HCT116 (cell line): Measurements from ENCODE around the gene ZNF33A. TPM values are rescaled to one million over a fixed set of nuclear protein-coding genes. Genes with fewer than 3 reads are reported as not detected.

Source experiments
- ATAC-seq: fragments of 200-7000 bp; cut with Tn5 transposase; 2 replicates; pipeline ENCODE4 v1.9.1; 2020; ENCODE audit warnings: mild to moderate bottlenecking, moderate library complexity
- BruUV-seq: library from RNA; stranded (reverse); fragments of 400-500 nt; replicated peaks from 2 replicates; lab custom pipeline; 2021; lab: Mats Ljungman, UMichigan
- CTCF ChIA-PET: fragments of 300-600 bp; sonication (Branson Sonifier 250); formaldehyde crosslinking; loops from one replicate; lab custom pipeline; 2021; ENCODE audit warnings: antibody characterized with exemption; lab: Charles Lee
- POLR2A ChIA-PET: fragments of 300-600, 350-600 bp; sonication (Branson Sonifier 250); formaldehyde crosslinking; loops from one replicate; lab custom pipeline; 2021; ENCODE audit warnings: antibody characterized with exemption; lab: Charles Lee
- RAD21 ChIA-PET, 2 experiments: fragments of 300-600 bp; sonication (Branson Sonifier 250); formaldehyde crosslinking; loops; one replicate each; lab custom pipeline; 2023; ENCODE audit warnings: low total read pairs in 2 of 2; ENCODE audit not compliant: uncharacterized antibody in 2 of 2, unreplicated experiment in 2 of 2, low non-redundant PET in 1 of 2; lab: Charles Lee
- DNase-seq: peaks from one replicate; pipeline ENCODE4 v3.0.0-alpha.2; 2010; ENCODE audit warnings: low read depth, low spot score
- H2AFZ ChIP-seq: fragments of 200-600 bp; shearing (Covaris generic), sonication (generic); 2 replicates; pipeline ENCODE4 v1.6.1; 2017; ENCODE audit warnings: low read depth, mixed run types, mixed read lengths, antibody characterized with exemption, low read length; ENCODE audit not compliant: poor library complexity, severe bottlenecking
- H3K27ac ChIP-seq: 2 replicates; pipeline ENCODE4 v1.5.1; 2012; ENCODE audit warnings: low read depth, low read length
- H3K27me3 ChIP-seq: fragments of 200-600 bp; sonication (generic); 2 replicates; pipeline ENCODE4 v1.6.1; 2016; ENCODE audit warnings: mixed run types, low read length, mixed read lengths; ENCODE audit not compliant: insufficient read depth
- H3K36me3 ChIP-seq, 2 experiments: fragments of 200-500 bp in 1 of 2; fragments of 200-600 bp in 1 of 2; sonication (Bioruptor generic) in 1 of 2; sonication (generic) in 1 of 2; 2 replicates each; pipeline versions ENCODE4 v1.5.1 to v1.6.1; 2014 to 2016; ENCODE audit warnings: low read length in 2 of 2, inconsistent platforms in 1 of 2, mixed read lengths in 1 of 2, mixed run types in 1 of 2; ENCODE audit not compliant: insufficient read depth in 2 of 2, control insufficient read depth in 1 of 2
- H3K4me1 ChIP-seq, 2 experiments: fragments of 200-600 bp in 1 of 2; sonication (generic) in 1 of 2; 2 replicates each; pipeline versions ENCODE4 v1.5.1 to v1.6.1; 2012 to 2017; ENCODE audit warnings: low read length in 2 of 2, inconsistent platforms in 1 of 2, mild to moderate bottlenecking in 1 of 2, mixed read lengths in 1 of 2, mixed run types in 1 of 2, moderate library complexity in 1 of 2; ENCODE audit not compliant: insufficient read depth in 2 of 2, control insufficient read depth in 1 of 2
- H3K4me2 ChIP-seq: fragments of 200-600 bp; sonication (generic); 2 replicates; pipeline ENCODE4 v1.6.1; 2017; ENCODE audit warnings: mixed run types, low read length, mixed read lengths
- H3K4me3 ChIP-seq, 2 experiments: fragments of 200-600 bp in 1 of 2; sonication (generic) in 1 of 2; replicated peaks in 1 of 2; 2 replicates each; pipeline ENCODE4 v1.5.1; 2011 to 2016; ENCODE audit warnings: low read length in 2 of 2, control low read depth in 1 of 2, low read depth in 1 of 2, mild to moderate bottlenecking in 1 of 2, mixed read lengths in 1 of 2, mixed run types in 1 of 2
- H3K79me2 ChIP-seq: fragments of 200-600 bp; sonication (generic); 2 replicates; pipeline ENCODE4 v1.6.1; 2017; ENCODE audit warnings: mild to moderate bottlenecking, mixed run types, low read length, moderate library complexity, mixed read lengths; ENCODE audit not compliant: insufficient read depth
- H3K9ac ChIP-seq: fragments of 200-600 bp; sonication (generic); 2 replicates; pipeline ENCODE4 v1.6.1; 2016; ENCODE audit warnings: low read length, mixed read lengths
- H3K9me2 ChIP-seq: fragments of 200-600 bp; sonication (generic), shearing (Covaris generic); 2 replicates; pipeline ENCODE4 v1.6.1; 2017; ENCODE audit warnings: mixed run types, mild to moderate bottlenecking, moderate library complexity; ENCODE audit not compliant: insufficient read depth
- H3K9me3 ChIP-seq, 2 experiments: fragments of 200-500 bp in 1 of 2; fragments of 200-600 bp in 1 of 2; sonication (Bioruptor generic) in 1 of 2; sonication (generic) in 1 of 2; 2 replicates each; pipeline ENCODE4 v1.6.1; 2014 to 2017; ENCODE audit warnings: low read length in 2 of 2, mixed read lengths in 2 of 2, inconsistent platforms in 1 of 2, low read depth in 1 of 2, mild to moderate bottlenecking in 1 of 2, mixed run types in 1 of 2, moderate library complexity in 1 of 2; ENCODE audit not compliant: control insufficient read depth in 1 of 2, insufficient read depth in 1 of 2
- H4K20me1 ChIP-seq: fragments of 200-600 bp; sonication (generic), shearing (Covaris generic); 2 replicates; pipeline ENCODE4 v1.6.1; 2017; ENCODE audit warnings: mixed run types, mild to moderate bottlenecking, moderate library complexity; ENCODE audit not compliant: insufficient read depth
- ATF3 ChIP-seq: IDR thresholded peaks from 2 replicates; pipeline ENCODE4 v1.6.1; 2012
- CBX3 ChIP-seq: IDR thresholded peaks from 2 replicates; pipeline ENCODE4 v1.6.1; 2012; ENCODE audit warnings: low read depth
- CEBPB ChIP-seq: IDR thresholded peaks from 2 replicates; pipeline ENCODE4 v1.6.1; 2012; ENCODE audit warnings: low read depth
- EGR1 ChIP-seq: IDR thresholded peaks from 2 replicates; pipeline ENCODE4 v1.6.1; 2012; ENCODE audit warnings: low read depth
- ELF1 ChIP-seq: IDR thresholded peaks from 2 replicates; pipeline ENCODE4 v1.6.1; 2012; ENCODE audit warnings: low read depth, borderline replicate concordance
- EZH2phosphoT487 ChIP-seq: fragments of 200-600 bp; IDR thresholded peaks from 2 replicates; pipeline ENCODE4 v1.6.1; 2018; ENCODE audit warnings: antibody characterized with exemption, borderline replicate concordance
- FOSL1 ChIP-seq: IDR thresholded peaks from 2 replicates; pipeline ENCODE4 v1.6.1; 2012; ENCODE audit warnings: low read depth
- JUND ChIP-seq: IDR thresholded peaks from 2 replicates; pipeline ENCODE4 v1.6.1; 2012
- MAX ChIP-seq: IDR thresholded peaks from 2 replicates; pipeline ENCODE4 v1.6.1; 2012
- RAD21 ChIP-seq: IDR thresholded peaks from 2 replicates; pipeline ENCODE4 v1.6.1; 2012; ENCODE audit warnings: low read depth, mild to moderate bottlenecking
- REST ChIP-seq: IDR thresholded peaks from 2 replicates; pipeline ENCODE4 v1.6.1; 2012; ENCODE audit warnings: low read depth
- SIN3A ChIP-seq: IDR thresholded peaks from 2 replicates; pipeline ENCODE4 v1.6.1; 2012; ENCODE audit warnings: low read depth
- SRF ChIP-seq: IDR thresholded peaks from 2 replicates; pipeline ENCODE4 v1.6.1; 2012; ENCODE audit warnings: low read depth
- YY1 ChIP-seq: IDR thresholded peaks from 2 replicates; pipeline ENCODE4 v1.6.1; 2011; ENCODE audit warnings: low read length, low read depth, moderate library complexity, mild to moderate bottlenecking; ENCODE audit not compliant: insufficient replicate concordance; ENCODE audit errors: extremely low read depth
- ZBTB33 ChIP-seq: IDR thresholded peaks from 2 replicates; pipeline ENCODE4 v1.6.1; 2011; ENCODE audit warnings: mild to moderate bottlenecking, low read length, moderate library complexity; ENCODE audit not compliant: insufficient replicate concordance; ENCODE audit errors: extremely low read depth
- ZFX ChIP-seq: fragments of 450-650 bp; IDR thresholded peaks from 2 replicates; pipeline ENCODE4 v1.6.1; 2017
- ZNF274 ChIP-seq: fragments of 200-500 bp; sonication (Bioruptor generic); IDR thresholded peaks from 2 replicates; pipeline ENCODE4 v1.6.1; 2014; ENCODE audit warnings: mild to moderate bottlenecking, low read depth, low read length, inconsistent platforms
- intact Hi-C: fragments of 100-400 bp; cut with micrococcal nuclease; formaldehyde crosslinking; loops from 2 replicates; pipeline ENCODE4 v1.10.0; 2022
- total RNA-seq: library from RNA; stranded (reverse); gene quantifications from one replicate; pipeline ENCODE4 v1.2.1, GENCODE V29; 2021; ENCODE audit not compliant: unreplicated experiment

ZNF33A gene
- total RNA-seq, 1 experiment from 2014 or later = 21.2 TPM

GRCh38 chr10:38045129-38045528, 34.7 kb downstream of the ZNF33A start:
- Histone ChIP-seq H4K20me1 (no peaks in the 10 kb centered on the region), H3K4me3 (no peak overlapping the region), H3K4me2 (no peak overlapping the region), H3K9me3 (no peaks in the 10 kb centered on the region), H2AFZ (no peak overlapping the region), H3K36me3 (no peaks in the 10 kb centered on the region), H3K9me2 (no peaks in the 10 kb centered on the region), H3K27me3 (no peaks in the 10 kb centered on the region), H3K4me1 (no peaks in the 10 kb centered on the region), H3K9ac (no peak overlapping the region), H3K79me2 (no peaks in the 10 kb centered on the region), H3K27ac (no peak overlapping the region)
- ATAC-seq (no peak), DNase-seq (no peak)
- RAD21 ChIA-PET = no interaction called here
- TF ChIP-seq ZNF274 = no peak
- TF ChIP-seq MAX = no peak
- TF ChIP-seq ATF3 = no peak
- no peak for TF ChIP-seq ZFX
- intact Hi-C loops = no loop called here
- no TSS peak for BruUV-seq
- POLR2A ChIA-PET = no interaction called here
- CTCF ChIA-PET = no interaction called here

- no peak for DNase-seq
- intact Hi-C loops = no loop called here
- Histone ChIP-seq H3K4me1 (no peaks in the 10 kb centered on the region), H3K27me3 (no peaks in the 10 kb centered on the region), H3K27ac (no peak overlapping the region), H2AFZ (no peak overlapping the region), H3K4me2 (no peak overlapping the region), H3K4me3 (no peak overlapping the region), H4K20me1 (no peaks in the 10 kb centered on the region), H3K9me2 (no peaks in the 10 kb centered on the region), H3K9me3 (no peaks in the 10 kb centered on the region), H3K9ac (no peak overlapping the region), H3K79me2 (no peaks in the 10 kb centered on the region), H3K36me3 (no peaks in the 10 kb centered on the region)
- ATAC-seq = no peak
- RAD21 ChIA-PET = no interaction called here
- CTCF ChIA-PET = no interaction called here
- no TSS peak for BruUV-seq
- POLR2A ChIA-PET = no interaction called here
- TF ChIP-seq ZBTB33 (no peak), MAX (no peak), SRF (no peak), CBX3 (no peak), JUND (no peak), EZH2phosphoT487 (no peak), ELF1 (no peak), FOSL1 (no peak), CEBPB (no peak), EGR1 (no peak), YY1 (no peak), RAD21 (no peak), REST (no peak), SIN3A (no peak)
Observed at GRCh38 chr10:38047666-38048065, 37.2 kb downstream of the ZNF33A start.
